Right ventricle myocardium inferior (tissue), 1 donor: Measurements from ENCODE around the gene ZNF764. TPM values are rescaled to one million over a fixed set of nuclear protein-coding genes. Genes with fewer than 3 reads are reported as not detected.
"Not testable (repeated sequence)": the region's sequence is repeated elsewhere in the genome, so short reads cannot be mapped to it uniquely, and the experiment has no call there.

Source experiments
- ATAC-seq: fragments of 200-7000 bp; cut with Tn5 transposase; one replicate; pipeline ENCODE4 v1.9.1; 2020; ENCODE audit warnings: mild to moderate bottlenecking, moderate library complexity
- DNase-seq: peaks from one replicate; pipeline ENCODE4 v3.0.0; 2021; ENCODE audit errors: missing footprints
- intact Hi-C: fragments of 100-400 bp; cut with DNase I; formaldehyde crosslinking; loops from one replicate; pipeline ENCODE4 v1.11.0; 2022
- total RNA-seq: library from RNA; stranded (reverse); fragmentation: NEBNext Ultra II Directional; extraction: Animal tissue kit (Norgen Biotek cat#: 25700); gene quantifications from one replicate; pipeline ENCODE4 v1.2.1, GENCODE V29; 2021
- donor health status: DM: no; HTN: yes; CAD: no; lungs with severe emphysema.

ZNF764 gene
- total RNA-seq, 1 donor from 2014 or later = 10.0 TPM

GRCh38 chr16:30533748-30534367 is 24.3 kb downstream of the ZNF764 start:
- DNase-seq = no peak
- intact Hi-C loops = no loop called here

GRCh38 chr16:30533146-30533522 is 25.0 kb downstream of the ZNF764 start:
- intact Hi-C loops = no loop called here
- no peak for DNase-seq
- ATAC-seq = no peak

More at GRCh38 chr16:30533748-30534367, 24.3 kb downstream of the ZNF764 start:
- no peak for ATAC-seq

GRCh38 chr16:30532285-30533145 is 25.7 kb downstream of the ZNF764 start:
- intact Hi-C loops = no loop called here
- no peak for ATAC-seq
- DNase-seq = no peak

- intact Hi-C loops = no loop called here
- ATAC-seq = no peak
Observed at GRCh38 chr16:30530163-30531037, 27.8 kb downstream of the ZNF764 start.

GRCh38 chr16:30528799-30529457 is 29.2 kb downstream of the ZNF764 start:
- intact Hi-C loops = loop anchor here (5.0 kb wide), 1 partner anchor 82 kb away; the partner anchor contains the start of gene SEPHS2
- ATAC-seq = no peak
- DNase-seq = no peak

More at GRCh38 chr16:30530163-30531037, 27.8 kb downstream of the ZNF764 start:
- DNase-seq = no peak

GRCh38 chr16:30527635-30528178 is 30.5 kb downstream of the ZNF764 start:
- DNase-seq (no peak), ATAC-seq (no peak)
- intact Hi-C loops = loop anchor here (1.0 to 5.0 kb wide), 2 partner anchors 80 to 123 kb away; partner anchors contain the start of genes PRR14 and SEPHS2

GRCh38 chr16:30526823-30527634 is 31.1 kb downstream of the ZNF764 start:
- DNase-seq = peak; percentile 100
- ATAC-seq = peak; percentile 94
- intact Hi-C loops = loop anchor here (1.0 to 5.0 kb wide), 2 partner anchors 80 to 123 kb away; partner anchors contain the start of genes PRR14 and SEPHS2

GRCh38 chr16:30526137-30526822 is 31.9 kb downstream of the ZNF764 start, which contains the start of gene ZNF768:
Gene ZNF768, minus strand, starts transcription at chr16:30526566. Its CDS starts 153 bp downstream, at chr16:30526413.
- ATAC-seq = peak; percentile 52
- peak; percentile 83 for DNase-seq
- intact Hi-C loops = loop anchor here (5.0 kb wide), 1 partner anchor 79 kb away; the partner anchor contains the start of gene SEPHS2

GRCh38 chr16:30525844-30526136 is 32.4 kb downstream of the ZNF764 start:
- no peak for ATAC-seq
- intact Hi-C loops = loop anchor here (5.0 kb wide), 1 partner anchor 78 kb away; the partner anchor contains the start of gene SEPHS2
- DNase-seq = no peak

- intact Hi-C loops = loop anchor here (5.0 kb wide), 1 partner anchor 78 kb away; the partner anchor contains the start of gene SEPHS2
- ATAC-seq (no peak), DNase-seq (no peak)
Observed at GRCh38 chr16:30524575-30525568, 33.3 kb downstream of the ZNF764 start.

GRCh38 chr16:30523768-30524574 is 34.2 kb downstream of the ZNF764 start:
- no peak for ATAC-seq
- intact Hi-C loops = no loop called here
- no peak for DNase-seq

- intact Hi-C loops, DNase-seq, ATAC-seq: not testable (repeated sequence)
Observed at GRCh38 chr16:30522702-30523463, 35.3 kb downstream of the ZNF764 start.

- intact Hi-C loops = no loop called here
- no peak for ATAC-seq
- no peak for DNase-seq
Observed at GRCh38 chr16:30521873-30522641, 36.1 kb downstream of the ZNF764 start.
